GM23248 (cell line): ENCODE data around the gene STK26. TPM values are rescaled to one million over a fixed set of nuclear protein-coding genes. Genes with fewer than 3 reads are reported as not detected.

Experiments
- DNase-seq: peaks from one replicate; pipeline ENCODE4 v3.0.0-alpha.2; 2015
- H2AFZ ChIP-seq: fragments of 200-600 bp; sonication (generic); 2 replicates; pipeline ENCODE4 v1.6.1; 2016; ENCODE audit warnings: antibody characterized with exemption
- H3F3A ChIP-seq: fragments of 200-600 bp; sonication (generic); 2 replicates; pipeline ENCODE4 v1.6.1; 2016; ENCODE audit warnings: mild to moderate bottlenecking, antibody characterized with exemption, mixed run types; ENCODE audit not compliant: insufficient read depth
- H3K27ac ChIP-seq: fragments of 200-600 bp; sonication (generic); 2 replicates; pipeline ENCODE4 v1.5.1; 2016; ENCODE audit warnings: mild to moderate bottlenecking
- H3K27me3 ChIP-seq: fragments of 200-600 bp; sonication (generic); replicated peaks from 2 replicates; pipeline ENCODE4 v1.6.1; 2016; ENCODE audit warnings: mild to moderate bottlenecking; ENCODE audit not compliant: insufficient read depth
- H3K36me3 ChIP-seq: fragments of 200-600 bp; sonication (generic); 2 replicates; pipeline ENCODE4 v1.6.1; 2016; ENCODE audit warnings: low read depth, mild to moderate bottlenecking
- H3K4me1 ChIP-seq: fragments of 200-600 bp; sonication (generic); 2 replicates; pipeline ENCODE4 v1.6.1; 2016; ENCODE audit warnings: mild to moderate bottlenecking; ENCODE audit not compliant: insufficient read depth
- H3K4me2 ChIP-seq: fragments of 200-600 bp; sonication (generic); one replicate; pipeline ENCODE4 v1.6.1; 2016; ENCODE audit warnings: mild to moderate bottlenecking; ENCODE audit not compliant: unreplicated experiment
- H3K4me3 ChIP-seq: fragments of 200-600 bp; sonication (generic); 2 replicates; pipeline ENCODE4 v1.5.1; 2016; ENCODE audit warnings: mild to moderate bottlenecking
- H3K79me2 ChIP-seq: fragments of 200-600 bp; sonication (generic); 2 replicates; pipeline ENCODE4 v1.6.1; 2016; ENCODE audit warnings: mild to moderate bottlenecking; ENCODE audit not compliant: insufficient read depth
- H3K9ac ChIP-seq: fragments of 200-600 bp; sonication (generic); 2 replicates; pipeline ENCODE4 v1.6.1; 2016; ENCODE audit warnings: mild to moderate bottlenecking
- H3K9me2 ChIP-seq: fragments of 200-600 bp; sonication (generic); 2 replicates; pipeline ENCODE4 v1.6.1; 2016; ENCODE audit warnings: mixed run types, mild to moderate bottlenecking, moderate library complexity; ENCODE audit not compliant: insufficient read depth
- H3K9me3 ChIP-seq: fragments of 200-600 bp; sonication (generic); one replicate; pipeline ENCODE4 v1.6.1; 2017; ENCODE audit warnings: low read depth
- H4K20me1 ChIP-seq: fragments of 200-600 bp; sonication (generic); 2 replicates; pipeline ENCODE4 v1.6.0; 2016; ENCODE audit not compliant: insufficient read depth
- EZH2 ChIP-seq: fragments of 200-600 bp; sonication (generic); IDR thresholded peaks from 2 replicates; pipeline ENCODE4 v1.6.1; 2018; ENCODE audit warnings: antibody characterized with exemption, mild to moderate bottlenecking; ENCODE audit not compliant: insufficient read depth, poor library complexity, severe bottlenecking
- EZH2phosphoT487 ChIP-seq: fragments of 200-600 bp; sonication (generic); IDR thresholded peaks from 2 replicates; pipeline ENCODE4 v1.6.1; 2018; ENCODE audit warnings: antibody characterized with exemption, moderate library complexity, mild to moderate bottlenecking, low read depth; ENCODE audit not compliant: insufficient read depth
- WGBS, 2 experiments: methylation state at CpG; one replicate each; pipeline ENCODE4 v1.1.6; 2015 to 2017; ENCODE audit warnings: low lambda C conversion rate in 2 of 2, low coverage in 1 of 2; ENCODE audit errors: missing lambda C conversion rate in 2 of 2; 5-methylcytosine and 5-hydroxymethylcytosine counted together
- in situ Hi-C: fragments of 300-500 bp; cut with MboI; formaldehyde crosslinking; loops from 2 replicates; pipeline ENCODE4 v1.15.0; 2020
- polyA plus RNA-seq: library from polyadenylated mRNA; unstranded; fragments of >200 nt; fragmentation: Nextera tagmentation; extraction: Ambion mirVana; gene quantifications from 2 replicates; pipeline ENCODE4 v1.2.1, GENCODE V29; 2016
- total RNA-seq: library from RNA; depleted of rRNA; stranded (reverse); fragments of >200 nt; shearing (Covaris generic); gene quantifications from 2 replicates; pipeline ENCODE4 v1.2.3, GENCODE V29; 2014

The STK26 gene
- total and polyA plus RNA-seq, 2 experiments from 2014 or later, result 0.74 to 1.1 TPM

DNA sequence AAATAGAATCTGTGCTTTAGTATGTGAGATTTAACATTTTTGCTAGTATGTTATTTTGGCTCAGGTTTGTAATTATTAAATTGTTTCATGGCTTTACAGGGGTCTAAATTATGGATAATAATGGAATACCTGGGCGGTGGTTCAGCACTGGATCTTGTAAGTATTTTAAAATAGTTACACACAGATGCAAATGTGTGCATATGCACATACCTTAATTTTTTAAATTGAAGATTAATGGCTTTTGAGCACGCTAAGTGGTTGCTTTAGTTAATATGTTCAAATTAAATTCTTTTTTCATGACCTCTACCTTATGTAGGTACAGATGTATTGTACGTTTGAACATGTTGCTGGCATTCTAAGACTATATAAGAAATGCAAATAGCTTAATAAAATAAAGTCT is 40.2 kb downstream of the STK26 start:
- Histone ChIP-seq H3K36me3 (no peaks in the 10 kb centered on the region), H3F3A (no peaks in the 10 kb centered on the region), H2AFZ (no peak overlapping the region), H4K20me1 (no peaks in the 10 kb centered on the region), H3K27ac (no peak overlapping the region), H3K79me2 (no peaks in the 10 kb centered on the region), H3K27me3 (no peaks in the 10 kb centered on the region), H3K9me3 (no peaks in the 10 kb centered on the region), H3K4me3 (no peak overlapping the region), H3K4me1 (no peaks in the 10 kb centered on the region), H3K9ac (no peak overlapping the region), H3K4me2 (no peak overlapping the region), H3K9me2 (no peaks in the 10 kb centered on the region)
- WGBS, 2 experiments, result 65 to 72% methylated on average over 3 of the region's 3 CpGs
- in situ Hi-C loops, result no loop called here
- no peak for TF ChIP-seq EZH2phosphoT487
- TF ChIP-seq EZH2, result no peak
- DNase-seq, result no peak

DNA sequence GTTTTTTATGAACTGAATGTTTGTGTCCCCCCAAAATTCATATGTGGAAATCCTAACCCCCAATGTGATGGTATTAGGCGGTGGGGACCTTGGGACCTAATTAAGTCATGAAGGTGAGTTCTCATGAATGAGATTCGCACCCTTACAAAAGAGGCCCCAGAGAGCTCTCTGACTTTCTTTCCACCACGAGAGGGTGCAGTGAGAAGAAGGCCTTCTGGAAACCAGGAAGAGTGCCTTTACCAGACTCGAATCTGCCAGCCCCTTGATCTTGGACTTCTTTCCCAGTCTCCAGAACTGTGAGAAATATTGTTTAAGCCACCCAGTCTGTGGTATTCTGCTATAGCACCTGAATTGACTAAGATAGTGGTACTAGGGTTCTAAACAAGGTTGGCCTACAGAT is 40.8 kb downstream of the STK26 start:
- Histone ChIP-seq H2AFZ (no peak overlapping the region), H3K27ac (no peak overlapping the region), H3K4me2 (no peak overlapping the region), H3K4me3 (no peak overlapping the region), H3K36me3 (no peaks in the 10 kb centered on the region), H3K9ac (no peak overlapping the region), H3K27me3 (no peaks in the 10 kb centered on the region), H4K20me1 (no peaks in the 10 kb centered on the region), H3F3A (no peaks in the 10 kb centered on the region), H3K9me3 (no peaks in the 10 kb centered on the region), H3K4me1 (no peaks in the 10 kb centered on the region), H3K9me2 (no peaks in the 10 kb centered on the region), H3K79me2 (no peaks in the 10 kb centered on the region)
- no peak for TF ChIP-seq EZH2
- in situ Hi-C loops, result no loop called here
- 88 to 100% methylated on average over 3 to 4 of the region's 4 CpGs for WGBS, 2 experiments
- no peak for DNase-seq

DNA sequence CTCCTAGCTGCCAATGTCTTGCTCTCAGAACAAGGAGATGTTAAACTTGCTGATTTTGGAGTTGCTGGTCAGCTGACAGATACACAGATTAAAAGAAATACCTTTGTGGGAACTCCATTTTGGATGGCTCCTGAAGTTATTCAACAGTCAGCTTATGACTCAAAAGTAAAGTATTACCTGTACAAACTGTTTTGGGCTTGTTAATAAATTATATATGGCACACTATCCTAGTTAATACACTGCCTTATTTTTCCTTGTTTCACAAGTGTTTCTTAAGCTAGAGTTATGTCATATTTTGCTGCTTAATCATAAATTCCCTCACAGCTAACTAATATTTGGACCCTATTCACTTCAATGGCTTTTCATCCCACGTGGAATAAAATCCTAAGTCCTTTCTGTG is 45.3 kb downstream of the STK26 start:
- Histone ChIP-seq H3K9ac (no peak overlapping the region), H3F3A (no peaks in the 10 kb centered on the region), H3K4me3 (no peak overlapping the region), H3K9me3 (no peaks in the 10 kb centered on the region), H3K27me3 (no peaks in the 10 kb centered on the region), H2AFZ (no peak overlapping the region), H3K36me3 (no peaks in the 10 kb centered on the region), H3K9me2 (no peaks in the 10 kb centered on the region), H3K79me2 (no peaks in the 10 kb centered on the region), H3K27ac (no peak overlapping the region), H3K4me2 (no peak overlapping the region), H4K20me1 (no peaks in the 10 kb centered on the region), H3K4me1 (no peaks in the 10 kb centered on the region)
- in situ Hi-C loops, result no loop called here
- TF ChIP-seq EZH2phosphoT487 (no peak), EZH2 (no peak)
- DNase-seq, result no peak
- WGBS, 2 experiments, result 69 to 78% methylated on average over 1 of the region's 1 CpG

DNA sequence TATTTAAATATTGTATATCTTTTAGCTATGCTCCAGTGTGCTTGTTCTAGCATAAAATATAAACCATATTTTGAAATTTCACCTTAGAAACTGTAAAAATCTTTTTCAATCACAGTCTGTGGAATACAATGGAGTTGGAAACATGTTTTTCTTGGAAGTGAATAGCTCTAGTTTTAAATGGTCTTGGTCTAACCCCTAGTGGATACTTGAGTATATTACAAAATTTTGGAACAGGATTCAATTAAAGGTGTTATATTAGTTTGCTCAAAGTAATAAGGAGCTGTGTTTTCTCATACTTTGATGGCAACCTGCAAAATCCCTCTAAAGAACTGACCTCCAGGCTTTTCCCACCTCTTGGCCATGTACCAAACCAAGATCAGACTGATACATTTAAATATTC is 48.2 kb downstream of the STK26 start:
- H4K20me1 ChIP-seq, result no peaks in the 10 kb centered on the region
- H3F3A ChIP-seq, result no peaks in the 10 kb centered on the region
- no peak overlapping the region for H3K4me2 ChIP-seq
- in situ Hi-C loops, result no loop called here
- no peaks in the 10 kb centered on the region for H3K79me2 ChIP-seq
- no peaks in the 10 kb centered on the region for H3K4me1 ChIP-seq
- no peaks in the 10 kb centered on the region for H3K9me3 ChIP-seq
- H3K4me3 ChIP-seq, result no peak overlapping the region
- H2AFZ ChIP-seq, result no peak overlapping the region
- no peak overlapping the region for H3K27ac ChIP-seq
- no peaks in the 10 kb centered on the region for H3K36me3 ChIP-seq
- TF ChIP-seq EZH2, result no peak
- TF ChIP-seq EZH2phosphoT487, result no peak
- H3K9ac ChIP-seq, result no peak overlapping the region
- no peaks in the 10 kb centered on the region for H3K27me3 ChIP-seq
- H3K9me2 ChIP-seq, result no peaks in the 10 kb centered on the region
- DNase-seq, result peak; percentile 26

DNA sequence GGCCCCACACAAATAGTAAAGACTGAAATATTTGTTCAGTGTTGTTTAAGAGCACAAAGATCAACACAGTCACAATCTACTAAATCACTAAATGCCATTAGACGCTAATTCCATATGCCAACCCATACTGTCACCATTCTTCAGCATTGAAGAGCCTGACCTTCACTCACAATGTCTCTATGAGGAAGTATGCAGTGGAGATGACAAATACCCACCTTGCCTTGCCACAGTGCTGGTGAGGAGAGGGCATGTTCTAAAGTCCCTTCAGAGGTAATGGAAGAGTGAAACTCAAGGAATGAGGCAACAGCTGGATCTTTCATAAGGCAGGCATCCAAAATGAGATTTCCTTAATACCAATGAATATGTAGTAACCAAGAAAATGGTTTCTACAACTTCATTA is 54.3 kb downstream of the STK26 start:
- Histone ChIP-seq H3K4me2 (no peak overlapping the region), H2AFZ (no peak overlapping the region), H3K27ac (no peak overlapping the region), H3K9me2 (no peaks in the 10 kb centered on the region), H3F3A (no peaks in the 10 kb centered on the region), H4K20me1 (no peaks in the 10 kb centered on the region), H3K79me2 (no peaks in the 10 kb centered on the region), H3K27me3 (no peaks in the 10 kb centered on the region), H3K4me3 (no peak overlapping the region), H3K9ac (no peak overlapping the region), H3K4me1 (no peaks in the 10 kb centered on the region), H3K36me3 (no peaks in the 10 kb centered on the region), H3K9me3 (no peaks in the 10 kb centered on the region)
- no peak for TF ChIP-seq EZH2
- no peak for TF ChIP-seq EZH2phosphoT487
- in situ Hi-C loops, result no loop called here
- DNase-seq, result no peak
- 94 to 100% methylated on average over 1 of the region's 1 CpG for WGBS, 2 experiments
